Stimulated activated naive CD8-positive, alpha-beta T cell treated with anti-CD3 and anti-CD28 coated beads, Interleukin-15, Interleukin-2, amounts not matched to agents 100 U/mL and 50 U/mL, for 24 hours (primary cell): Measurements from ENCODE around the gene ITGB1BP1.

ENCODE experiments used
- ATAC-seq: fragments of 150-1000 bp; cut with Tn5 transposase; one replicate; pipeline ENCODE4 v1.10.0; 2021
- DNase-seq: peaks from one replicate; pipeline ENCODE4 v3.0.0; 2021

Gene ITGB1BP1

GRCh38 chr2:9377461-9378097 lies 45.7 kb downstream of the ITGB1BP1 start:
- ATAC-seq (no peak), DNase-seq (no peak)

- DNase-seq (no peak), ATAC-seq (no peak)
Measured at GRCh38 chr2:9375857-9376428, 47.4 kb downstream of the ITGB1BP1 start.

- ATAC-seq (no peak), DNase-seq (no peak)
Measured at GRCh38 chr2:9374071-9374730, 49.1 kb downstream of the ITGB1BP1 start.

GRCh38 chr2:9373476-9373875 lies 49.9 kb downstream of the ITGB1BP1 start:
- ATAC-seq (no peak), DNase-seq (no peak)

- no peak for ATAC-seq
- DNase-seq, result no peak
Measured at GRCh38 chr2:9373047-9373446, 50.3 kb downstream of the ITGB1BP1 start.

GRCh38 chr2:9370746-9371145 lies 52.6 kb downstream of the ITGB1BP1 start:
- DNase-seq (no peak), ATAC-seq (no peak)

- ATAC-seq, result no peak
- DNase-seq, result no peak
Measured at GRCh38 chr2:9366026-9366425, 57.3 kb downstream of the ITGB1BP1 start.

- no peak for ATAC-seq
- no peak for DNase-seq
Measured at GRCh38 chr2:9365498-9366019, 57.8 kb downstream of the ITGB1BP1 start.

GRCh38 chr2:9364791-9365497 lies 58.4 kb downstream of the ITGB1BP1 start:
- DNase-seq, result no peak
- ATAC-seq, result no peak

GRCh38 chr2:9364373-9364772 lies 59.0 kb downstream of the ITGB1BP1 start:
- ATAC-seq, result no peak

GRCh38 chr2:9360701-9361100 lies 62.6 kb downstream of the ITGB1BP1 start:
- no peak for ATAC-seq
- no peak for DNase-seq

More at GRCh38 chr2:9364373-9364772, 59.0 kb downstream of the ITGB1BP1 start:
- DNase-seq, result no peak

- no peak for ATAC-seq
- no peak for DNase-seq
Measured at GRCh38 chr2:9360110-9360509, 63.2 kb downstream of the ITGB1BP1 start.

- ATAC-seq (no peak), DNase-seq (no peak)
Measured at GRCh38 chr2:9359463-9359862, 63.9 kb downstream of the ITGB1BP1 start.

- DNase-seq (no peak), ATAC-seq (no peak)
Measured at GRCh38 chr2:9358846-9359245, 64.5 kb downstream of the ITGB1BP1 start.

GRCh38 chr2:9356261-9356660 lies 67.1 kb downstream of the ITGB1BP1 start:
- ATAC-seq, result no peak
- DNase-seq, result no peak

GRCh38 chr2:9355716-9356115 lies 67.6 kb downstream of the ITGB1BP1 start:
- no peak for DNase-seq
- no peak for ATAC-seq

- ATAC-seq (no peak), DNase-seq (no peak)
Measured at GRCh38 chr2:9355270-9355669, 68.1 kb downstream of the ITGB1BP1 start.

- DNase-seq (no peak), ATAC-seq (no peak)
Measured at GRCh38 chr2:9354318-9354717, 69.0 kb downstream of the ITGB1BP1 start.
